ENCODE results near the gene DGKH.
"Not testable (repeated sequence)": the region's sequence is repeated elsewhere in the genome, so short reads cannot be mapped to it uniquely, and the experiment has no call there.

DGKH gene

DNA sequence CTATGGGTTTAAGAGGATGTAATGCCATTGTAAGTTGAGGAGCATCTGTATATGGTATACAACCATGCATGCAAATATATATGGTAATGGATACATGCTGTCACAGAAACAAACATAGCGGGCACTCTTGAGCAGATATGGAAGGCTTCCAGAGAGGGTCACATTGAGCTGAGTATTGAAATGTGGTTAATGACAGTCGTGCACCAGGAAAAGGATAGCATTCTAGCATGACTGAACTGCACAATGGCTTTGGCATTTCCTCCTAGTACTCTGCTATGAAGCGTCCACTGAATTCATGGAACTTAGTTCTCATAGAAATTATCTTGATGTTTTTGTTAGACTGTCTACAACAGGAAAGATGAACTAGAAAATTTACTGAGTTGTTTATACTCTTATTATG lies 25.2 kb downstream of the DGKH start:
- no peak for DNase-seq

DNA sequence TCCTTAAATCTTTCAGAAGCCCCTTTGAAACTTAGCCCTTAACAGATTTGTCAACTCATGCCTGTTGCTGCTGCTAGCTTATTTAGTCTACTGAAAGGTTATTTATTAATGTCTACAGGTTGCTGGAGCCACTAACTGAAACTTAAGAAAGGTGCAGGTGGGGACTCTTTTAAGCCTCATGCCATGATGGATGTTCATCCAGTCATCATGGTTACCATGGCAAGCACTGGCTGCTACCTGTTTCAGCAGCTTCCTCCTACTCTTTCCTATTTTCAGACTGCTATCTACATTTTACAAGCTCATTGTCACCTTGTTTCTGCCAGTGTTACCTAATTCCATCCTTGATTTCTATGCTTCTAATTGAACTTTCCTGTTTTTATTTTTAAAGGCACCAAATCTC lies 27.1 kb downstream of the DGKH start:
- DNase-seq = no peak

- no peak for DNase-seq
These were observed 27.9 kb downstream of the DGKH start for GRCh38 chr13:42076309-42076713.

DNA sequence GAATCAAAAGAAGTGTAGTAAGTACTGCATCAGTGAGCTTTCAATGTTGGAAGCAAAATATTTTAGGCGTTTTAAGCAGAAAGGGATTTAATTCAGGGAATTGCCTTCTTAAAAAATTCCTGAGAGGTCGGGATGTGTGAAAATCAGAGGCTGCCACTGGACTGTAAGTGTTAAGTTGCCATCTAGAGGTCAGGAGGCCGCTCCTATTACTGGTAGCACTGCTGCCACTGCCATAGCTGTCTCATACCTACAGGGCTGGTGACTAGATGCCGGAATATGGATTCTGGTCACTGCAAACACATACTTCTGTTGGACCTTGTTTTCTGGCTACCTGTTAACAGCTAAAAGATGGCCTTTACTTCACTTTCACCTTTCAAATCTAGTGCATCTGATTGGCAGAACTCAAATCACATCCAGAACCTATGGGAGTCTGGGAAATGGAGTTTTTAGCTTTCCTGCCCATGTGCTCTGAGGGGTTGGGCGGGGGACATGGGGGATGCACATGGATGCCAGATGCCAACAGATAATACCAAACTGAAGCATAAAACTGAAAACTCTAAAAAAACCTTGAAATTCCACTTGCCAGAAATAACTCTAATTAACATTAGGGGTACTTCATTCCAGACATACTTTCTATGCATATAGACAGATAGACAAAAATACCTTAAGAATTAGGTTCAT lies 29.8 kb downstream of the DGKH start:
- DNase-seq = no peak

GRCh38 chr13:42083138-42083770 lies 34.8 kb downstream of the DGKH start:
- no peak for DNase-seq

DNA sequence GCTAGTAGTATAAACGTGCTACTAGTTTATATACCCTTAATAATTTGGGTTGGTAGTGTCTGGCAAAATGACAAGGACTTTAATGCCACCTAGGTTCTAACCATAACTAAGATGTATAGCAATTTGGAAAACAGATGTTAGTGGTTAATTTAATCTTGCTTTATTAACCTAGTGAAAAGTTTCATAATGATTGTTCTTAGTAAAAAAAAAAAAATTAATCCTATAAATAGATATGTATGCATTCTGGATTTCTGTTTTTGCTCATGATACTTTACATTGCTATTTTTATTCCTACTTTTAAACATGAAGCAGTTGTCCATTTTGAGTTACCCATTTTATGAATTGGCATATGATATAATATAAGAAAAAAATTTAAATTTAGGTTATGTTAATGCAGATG lies 36.3 kb downstream of the DGKH start:
- DNase-seq = no peak

GRCh38 chr13:42086582-42086981 lies 38.1 kb downstream of the DGKH start:
- no peak for DNase-seq

DNA sequence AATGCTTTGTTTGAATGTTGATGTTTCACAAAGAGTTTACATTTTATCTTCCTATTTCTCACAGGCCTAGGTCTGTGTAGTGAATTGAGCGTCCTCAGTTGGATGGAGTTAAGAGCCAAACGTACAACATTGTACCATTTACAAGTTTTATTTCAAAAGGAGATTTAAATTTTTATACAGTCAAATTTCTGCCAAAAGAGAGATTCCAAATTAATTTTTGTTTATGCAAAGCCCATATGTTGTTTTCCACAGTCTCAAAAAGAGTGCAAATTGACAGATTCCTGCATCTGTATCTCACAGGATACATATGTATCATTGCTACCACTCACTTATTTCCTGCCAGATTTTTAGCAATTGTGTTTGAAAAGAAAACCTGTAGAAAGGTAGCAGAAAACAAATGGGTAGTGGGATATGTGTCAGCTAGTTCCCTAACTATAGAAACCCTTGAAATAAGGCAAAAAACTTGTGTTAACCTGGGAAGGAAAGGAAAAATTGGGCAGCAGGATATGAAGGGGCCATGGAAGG lies 46.1 kb downstream of the DGKH start:
- no peak for DNase-seq

DNA sequence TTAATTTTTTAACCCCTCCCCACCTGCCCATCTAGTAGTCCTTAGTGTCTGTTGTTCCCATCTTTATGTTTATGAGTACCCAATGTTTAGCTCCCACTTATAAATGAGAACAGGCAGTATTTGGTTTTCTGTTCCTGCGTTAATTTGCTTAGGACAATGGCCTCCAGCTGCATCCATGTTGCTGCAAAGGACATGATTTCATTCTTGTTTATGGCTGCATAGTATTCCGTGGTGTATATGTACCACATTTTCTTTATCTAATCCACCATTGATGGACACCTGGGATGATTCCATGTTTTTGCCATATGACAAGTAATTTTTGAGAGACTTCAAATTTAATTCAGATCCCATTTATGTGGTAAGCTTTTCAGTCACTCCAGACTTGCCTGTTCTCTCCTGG lies 47.8 kb downstream of the DGKH start:
- DNase-seq = not testable (repeated sequence)

DNA sequence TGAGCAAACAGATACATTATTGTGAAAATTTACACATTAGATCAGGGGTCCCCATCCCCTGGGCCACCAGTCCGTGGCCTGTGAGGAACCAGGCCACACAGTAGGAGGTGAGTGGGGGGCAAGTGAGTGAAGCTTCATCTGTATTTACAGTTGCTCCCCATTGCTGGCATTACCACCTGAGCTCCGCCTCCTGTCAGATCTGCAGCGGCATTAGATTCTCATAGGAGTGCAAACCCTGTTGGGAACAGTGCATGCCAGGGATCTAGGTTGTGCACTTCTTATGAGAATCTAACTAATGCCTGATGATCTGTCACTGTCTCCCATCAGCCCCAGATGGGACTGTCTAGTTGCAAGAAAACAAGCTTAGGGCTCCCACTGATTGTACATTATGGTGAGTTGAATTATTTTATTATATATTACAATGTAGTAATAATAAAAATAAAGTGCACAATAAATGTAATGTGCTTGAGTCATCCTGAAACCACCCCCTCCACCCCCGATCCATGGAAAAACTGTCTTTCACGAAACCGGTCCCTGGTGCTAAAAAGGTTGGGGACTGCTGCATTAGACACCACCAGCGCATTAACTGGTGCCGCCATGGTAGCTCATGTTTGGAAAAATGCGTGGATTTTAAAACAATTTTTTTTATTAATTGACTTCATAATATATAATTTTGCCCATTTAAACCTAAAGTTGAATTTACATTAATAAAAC lies 51.7 kb downstream of the DGKH start:
- no peak for DNase-seq

DNA sequence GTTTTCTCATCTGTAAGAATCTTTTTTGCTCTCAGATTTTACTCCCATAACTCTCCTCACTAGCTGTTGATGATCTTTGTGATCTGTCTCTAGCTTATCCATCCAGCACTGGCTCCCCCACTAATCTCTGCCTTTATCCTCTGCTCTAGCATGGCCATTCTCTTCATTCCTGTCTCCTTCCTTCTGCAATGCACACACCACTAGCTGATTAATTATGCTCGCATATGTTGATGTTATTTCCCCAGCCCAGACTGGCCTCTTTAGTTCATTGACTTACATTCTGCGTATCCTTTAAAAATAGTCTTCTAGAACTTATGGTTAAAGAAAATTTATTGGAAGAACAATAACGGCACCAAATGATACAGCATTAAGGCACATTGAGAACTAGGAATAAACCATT lies 52.5 kb downstream of the DGKH start:
- no peak for DNase-seq

- no peak for DNase-seq
These were observed 53.6 kb downstream of the DGKH start for GRCh38 chr13:42101821-42102585.

DNA sequence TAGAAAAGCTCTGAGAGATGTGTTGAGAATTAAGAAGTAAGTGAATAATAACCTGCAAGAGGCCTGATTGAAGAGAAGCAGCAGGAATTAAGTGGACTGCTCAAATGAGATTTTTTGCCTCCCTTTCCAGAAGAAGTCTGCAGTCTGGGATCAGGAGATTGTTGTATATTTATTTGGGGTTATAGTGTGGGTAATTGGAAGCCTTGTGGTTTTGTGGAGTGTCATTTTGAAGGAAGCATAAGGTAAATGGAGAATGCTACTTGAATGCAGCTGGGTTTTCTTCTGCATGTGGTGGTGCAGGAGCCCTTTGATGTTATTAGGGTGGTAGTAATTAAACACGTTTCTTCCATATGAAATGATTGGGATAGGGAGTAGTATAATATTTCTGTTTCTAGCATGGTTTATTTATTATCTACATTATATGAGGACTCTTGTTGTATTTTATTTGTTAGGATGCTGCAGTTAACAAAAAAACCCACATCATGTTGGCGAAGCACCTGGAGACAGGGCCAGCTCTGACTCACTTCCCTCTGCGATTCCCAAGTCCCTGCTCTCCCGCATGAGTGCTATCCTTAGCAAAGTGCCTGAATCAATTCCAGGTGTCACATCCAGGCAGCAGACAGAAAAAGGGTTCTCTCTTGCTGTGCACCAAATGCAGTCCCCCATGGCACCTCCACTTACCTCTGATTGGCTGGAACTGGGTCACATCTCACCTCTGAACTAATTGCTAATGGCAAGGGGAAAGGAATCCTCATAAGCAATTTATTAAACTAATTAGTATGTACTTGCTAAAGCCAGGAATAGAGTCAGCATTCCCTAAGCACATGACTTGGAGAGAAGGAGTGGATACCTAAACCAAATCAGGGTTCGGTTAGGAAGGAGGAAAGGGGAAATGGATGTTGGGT lies 54.8 kb downstream of the DGKH start:
- DNase-seq = no peak

DNA sequence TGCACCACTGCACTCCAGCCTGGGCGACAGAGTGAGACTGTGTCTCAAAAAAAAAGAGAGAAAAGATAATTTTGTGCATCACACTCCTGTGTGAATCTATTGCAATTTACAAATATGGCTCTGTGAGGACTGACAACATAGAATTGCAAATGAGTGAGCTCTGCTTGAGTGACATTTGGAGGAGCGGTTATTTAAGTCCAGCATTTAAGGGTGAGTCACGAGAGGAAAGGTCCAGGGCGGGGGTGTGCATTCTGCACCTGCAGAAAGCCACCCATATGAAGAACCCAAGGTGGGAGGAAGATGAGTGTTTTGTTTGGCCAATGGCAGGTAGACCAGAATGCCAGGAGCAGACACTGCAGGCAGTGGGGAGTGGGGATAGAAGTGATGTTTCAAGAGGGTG lies 58.5 kb downstream of the DGKH start:
- DNase-seq = no peak

DNA sequence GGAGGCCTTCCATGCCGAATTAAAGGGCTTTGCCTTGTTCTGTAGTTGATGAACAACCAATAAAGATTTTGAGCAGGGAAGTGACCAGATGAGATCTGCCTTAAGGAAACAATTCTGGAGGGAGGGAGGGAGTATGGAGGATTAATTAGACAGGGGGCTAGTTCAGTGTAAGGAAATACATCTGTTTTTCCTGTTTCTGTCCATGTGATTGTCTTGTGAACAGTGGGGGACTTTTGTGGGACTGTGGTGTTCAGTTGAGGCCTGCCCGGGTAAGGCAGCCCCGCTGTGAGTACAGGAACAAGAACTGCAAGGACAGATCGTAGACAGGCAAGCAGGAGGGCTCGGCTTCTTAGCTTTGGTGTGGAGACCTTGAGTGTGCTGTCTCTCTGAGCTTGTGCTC lies 59.0 kb downstream of the DGKH start:
- DNase-seq = no peak

DNA sequence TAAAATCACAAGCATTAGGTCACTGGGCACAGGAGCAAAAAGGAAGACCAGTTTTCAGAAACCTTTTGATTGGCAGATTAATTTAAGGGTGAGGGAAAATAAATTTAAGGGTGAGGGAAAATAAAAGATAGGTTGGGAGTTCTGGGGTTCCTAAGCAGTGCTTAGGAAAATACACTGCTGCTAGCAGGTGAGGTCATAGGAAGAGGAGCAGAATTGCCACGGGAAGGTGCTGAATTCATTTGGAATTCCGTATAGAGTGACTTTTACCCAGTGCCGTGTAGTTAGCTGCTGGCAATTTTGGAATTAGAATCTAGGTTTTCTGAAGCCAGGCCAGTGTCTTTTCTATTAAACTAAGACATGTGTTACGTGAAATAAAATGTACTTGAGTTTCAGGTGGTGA lies 59.8 kb downstream of the DGKH start:
- DNase-seq = no peak

DNA sequence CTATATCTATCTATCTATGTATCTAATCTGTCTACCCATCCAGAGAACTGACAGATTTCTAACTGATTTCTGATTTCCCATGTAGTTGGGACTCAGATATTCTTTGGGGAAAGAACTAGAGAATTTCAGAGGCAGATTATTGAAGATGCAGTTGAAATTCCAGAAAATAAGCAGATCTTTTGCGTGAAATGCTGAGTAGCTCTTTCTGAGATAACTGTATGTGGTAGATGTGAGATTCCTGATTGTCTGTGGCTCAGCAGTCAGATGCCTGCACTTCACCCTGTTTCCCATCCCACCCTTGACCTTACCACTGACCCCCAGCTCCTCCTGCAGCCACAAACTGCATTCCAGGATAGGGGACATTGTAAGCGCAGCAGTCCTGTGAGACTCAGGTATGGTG lies 61.5 kb downstream of the DGKH start:
- DNase-seq = no peak

DNA sequence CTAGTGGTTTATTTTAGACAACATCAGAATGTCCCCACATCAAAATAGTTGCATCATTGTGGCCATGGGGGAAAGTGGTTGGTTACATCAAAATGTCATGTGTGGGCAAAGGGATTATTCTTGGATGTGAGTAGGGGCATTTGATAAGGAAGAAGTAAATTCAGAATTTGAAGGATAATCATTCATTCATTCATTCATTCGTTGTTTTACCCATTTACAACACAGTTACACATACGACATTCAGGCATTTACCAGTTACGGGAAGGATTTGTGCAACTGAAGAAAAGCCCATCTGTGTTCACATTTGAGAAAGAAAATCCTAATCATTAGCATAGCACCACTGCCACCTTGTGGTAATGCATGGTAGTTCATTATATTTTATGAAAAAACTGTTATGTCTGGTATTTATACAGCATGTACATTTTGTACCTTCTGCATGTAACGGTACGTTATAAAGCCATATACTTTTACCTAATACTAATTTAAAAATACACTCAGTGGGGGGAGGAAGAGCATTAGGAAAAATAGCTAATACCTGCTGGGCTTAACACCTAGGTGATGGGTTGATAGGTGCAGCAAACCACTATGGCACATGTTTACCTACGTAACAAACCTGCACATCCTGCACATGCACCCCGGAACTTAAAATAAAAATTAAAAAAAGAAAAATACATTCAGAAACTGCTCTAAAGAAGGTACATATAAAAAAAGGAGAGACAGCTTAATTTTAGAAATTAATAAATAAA lies 62.1 kb downstream of the DGKH start:
- DNase-seq = peak; percentile 33 to 36

- DNase-seq = no peak
These were observed 64.4 kb downstream of the DGKH start for GRCh38 chr13:42112864-42113263.

DNA sequence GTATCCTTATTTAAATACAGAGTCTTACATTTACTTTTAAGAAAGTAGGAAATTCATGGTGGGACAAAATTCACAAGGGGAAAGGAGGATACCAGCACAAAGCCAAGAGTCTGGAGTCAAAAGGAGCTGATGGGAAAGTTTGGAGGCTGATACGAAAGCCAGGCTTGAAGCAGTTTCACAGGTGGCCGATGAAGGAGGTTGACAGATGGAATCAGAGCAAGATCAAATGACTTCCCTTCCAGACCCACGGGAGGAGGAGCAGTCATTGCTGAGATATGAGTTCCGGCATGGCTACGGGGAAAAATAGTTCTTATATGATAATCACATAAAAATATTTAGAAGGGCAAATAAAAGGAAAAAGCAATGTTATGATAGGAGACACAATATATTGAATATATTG lies 65.0 kb downstream of the DGKH start:
- no peak for DNase-seq

DNA sequence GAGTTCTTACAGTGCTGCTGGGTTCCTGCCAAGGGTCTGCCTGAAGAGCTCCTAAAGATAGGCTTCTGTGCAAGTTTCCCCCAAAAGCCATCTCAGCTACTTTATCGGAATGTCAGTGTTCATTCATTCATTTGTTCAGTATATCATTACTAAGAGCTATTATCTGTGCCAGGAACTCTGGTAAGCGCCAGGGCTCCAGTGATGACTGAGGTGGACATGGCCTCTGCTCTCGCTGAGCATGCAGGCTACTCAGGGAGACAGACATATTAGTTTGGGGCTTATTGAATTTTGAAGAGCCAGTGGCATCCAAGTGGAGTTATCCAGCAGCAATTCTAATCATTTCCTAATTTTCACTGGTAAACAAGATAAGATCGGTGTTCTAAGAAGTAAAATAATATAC lies 65.8 kb downstream of the DGKH start:
- no peak for DNase-seq

DNA sequence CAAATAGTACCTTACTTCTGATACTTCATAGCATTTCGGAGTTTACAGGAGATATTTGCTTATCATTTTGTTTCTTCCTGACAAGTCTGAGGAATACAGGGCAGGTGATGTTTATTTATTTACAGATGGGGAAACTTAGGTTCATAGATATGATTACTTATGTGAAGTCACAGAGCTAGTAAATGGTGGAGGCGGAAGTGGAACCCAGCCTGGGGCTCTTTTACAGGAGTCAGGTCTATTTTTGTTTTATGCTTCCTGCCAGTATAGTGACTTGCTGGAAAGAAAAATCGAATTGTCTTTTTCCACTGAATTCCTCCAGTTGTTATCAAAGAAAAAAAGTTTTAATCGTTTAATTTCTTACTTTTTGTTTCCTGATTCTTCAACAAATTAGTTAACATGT lies 66.5 kb downstream of the DGKH start:
- no peak for DNase-seq

Measured in NCI-H1930 (cell line).